Testis (tissue), 2 donors: ENCODE results near the gene TREH.
"Not testable (repeated sequence)": the region's sequence is repeated elsewhere in the genome, so short reads cannot be mapped to it uniquely, and the experiment has no call there.

Experiments used
- POLR2A ChIP-seq: fragments of 450-650 bp; IDR thresholded peaks from one replicate; pipeline ENCODE4 v1.6.1; 2017; ENCODE audit warnings: antibody characterized with exemption, mild to moderate bottlenecking, moderate library complexity
- TF ChIP-seq, protein P1 (sequence below), 3 experiments: fragments of 450-650 bp in 2 of 3; fragments of 200-600 bp in 1 of 3; sonication (generic) in 1 of 3; IDR thresholded peaks; one replicate each; pipeline ENCODE4 v1.5.1; 2016 to 2019; ENCODE audit warnings: antibody characterized with exemption in 3 of 3, mild to moderate bottlenecking in 2 of 3, moderate library complexity in 1 of 3

GRCh38 chr11:118717221-118717620 is 37.8 kb upstream of the TREH start:
- TF ChIP-seq, protein P1, sequence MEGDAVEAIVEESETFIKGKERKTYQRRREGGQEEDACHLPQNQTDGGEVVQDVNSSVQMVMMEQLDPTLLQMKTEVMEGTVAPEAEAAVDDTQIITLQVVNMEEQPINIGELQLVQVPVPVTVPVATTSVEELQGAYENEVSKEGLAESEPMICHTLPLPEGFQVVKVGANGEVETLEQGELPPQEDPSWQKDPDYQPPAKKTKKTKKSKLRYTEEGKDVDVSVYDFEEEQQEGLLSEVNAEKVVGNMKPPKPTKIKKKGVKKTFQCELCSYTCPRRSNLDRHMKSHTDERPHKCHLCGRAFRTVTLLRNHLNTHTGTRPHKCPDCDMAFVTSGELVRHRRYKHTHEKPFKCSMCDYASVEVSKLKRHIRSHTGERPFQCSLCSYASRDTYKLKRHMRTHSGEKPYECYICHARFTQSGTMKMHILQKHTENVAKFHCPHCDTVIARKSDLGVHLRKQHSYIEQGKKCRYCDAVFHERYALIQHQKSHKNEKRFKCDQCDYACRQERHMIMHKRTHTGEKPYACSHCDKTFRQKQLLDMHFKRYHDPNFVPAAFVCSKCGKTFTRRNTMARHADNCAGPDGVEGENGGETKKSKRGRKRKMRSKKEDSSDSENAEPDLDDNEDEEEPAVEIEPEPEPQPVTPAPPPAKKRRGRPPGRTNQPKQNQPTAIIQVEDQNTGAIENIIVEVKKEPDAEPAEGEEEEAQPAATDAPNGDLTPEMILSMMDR (IDR thresholded peaks at IDR 0.05), result not testable (repeated sequence)
- TF ChIP-seq POLR2A, result not testable (repeated sequence)
